Glutamatergic neuron (in vitro differentiated cells): ENCODE data around the gene FSTL4. TPM values are rescaled to one million over a fixed set of nuclear protein-coding genes. Genes with fewer than 3 reads are reported as not detected.

Experiments
- DNase-seq: peaks from one replicate; pipeline ENCODE4 v3.0.0; 2022
- H3K27ac Mint-ChIP-seq: one replicate; pipeline ENCODE4 v1.8.0; 2020; ENCODE audit warnings: mild to moderate bottlenecking, mixed read lengths, inconsistent platforms; ENCODE audit not compliant: unreplicated experiment
- H3K27me3 Mint-ChIP-seq: one replicate; pipeline ENCODE4 v1.8.0; 2020; ENCODE audit warnings: mild to moderate bottlenecking, moderate library complexity, mixed read lengths, inconsistent platforms; ENCODE audit not compliant: unreplicated experiment
- H3K36me3 Mint-ChIP-seq: one replicate; pipeline ENCODE4 v1.8.0; 2020; ENCODE audit warnings: mild to moderate bottlenecking, mixed read lengths, inconsistent platforms; ENCODE audit not compliant: unreplicated experiment
- H3K4me1 Mint-ChIP-seq: one replicate; pipeline ENCODE4 v1.8.0; 2020; ENCODE audit warnings: mild to moderate bottlenecking, low read depth, mixed read lengths, inconsistent platforms; ENCODE audit not compliant: unreplicated experiment
- H3K4me3 Mint-ChIP-seq: one replicate; pipeline ENCODE4 v1.8.0; 2020; ENCODE audit warnings: mild to moderate bottlenecking, mixed read lengths, inconsistent platforms; ENCODE audit not compliant: unreplicated experiment
- H3K9me3 Mint-ChIP-seq: one replicate; pipeline ENCODE4 v1.8.0; 2020; ENCODE audit warnings: mild to moderate bottlenecking, moderate library complexity, mixed read lengths, inconsistent platforms; ENCODE audit not compliant: unreplicated experiment
- CTCF ChIP-seq: fragments of 200-600 bp; sonication (generic); IDR thresholded peaks from one replicate; pipeline ENCODE4 v1.5.0; 2021; ENCODE audit not compliant: partially characterized antibody, unreplicated experiment
- total RNA-seq: library from RNA; stranded (reverse); fragmentation: NEBNext Ultra II Directional; extraction: Animal tissue kit (Norgen Biotek cat#: 25700); gene quantifications from one replicate; pipeline ENCODE4 v1.2.1, GENCODE V29; 2021; ENCODE audit not compliant: unreplicated experiment

FSTL4 gene
- total RNA-seq, 1 donor from 2014 or later: 29.0 TPM

GRCh38 chr5:133423011-133423617, 189.2 kb downstream of the FSTL4 start:
- H3K27ac Mint-ChIP-seq: no peak overlapping the region

DNA sequence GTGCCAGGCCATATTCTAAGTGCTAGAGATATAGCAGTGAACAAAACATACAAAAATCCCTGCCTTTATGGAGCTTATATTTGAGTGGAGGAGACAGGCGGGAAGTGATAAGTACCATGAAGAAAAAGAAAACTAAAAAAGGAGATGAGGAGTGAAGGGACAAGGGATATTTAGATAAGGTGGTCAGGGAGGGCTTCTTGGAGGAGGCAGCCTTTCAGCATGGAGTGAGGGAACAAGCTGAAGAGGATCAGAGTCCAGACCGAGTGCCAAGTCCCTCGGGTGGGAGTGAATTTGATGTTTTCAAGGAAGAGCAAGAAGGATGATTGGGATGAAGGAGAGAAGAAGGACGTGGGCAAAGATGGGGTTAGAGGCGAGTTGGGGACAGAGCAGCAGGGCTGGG, 190.5 kb downstream of the FSTL4 start:
- no peak overlapping the region for H3K27ac Mint-ChIP-seq
- no peak for DNase-seq
- H3K4me3 Mint-ChIP-seq: no peak overlapping the region
- no peaks in the 10 kb centered on the region for H3K36me3 Mint-ChIP-seq
- H3K9me3 Mint-ChIP-seq: no peaks in the 10 kb centered on the region
- TF ChIP-seq CTCF: peak; percentile 17
- peaks cover 17% of the 10 kb centered on the region for H3K4me1 Mint-ChIP-seq
- peaks cover 10% of the 10 kb centered on the region for H3K27me3 Mint-ChIP-seq

More at GRCh38 chr5:133423011-133423617, 189.2 kb downstream of the FSTL4 start:
- Mint-ChIP-seq H3K27me3 (peaks cover 10% of the 10 kb centered on the region), H3K4me1 (peaks cover 17% of the 10 kb centered on the region), H3K4me3 (no peak overlapping the region), H3K36me3 (no peaks in the 10 kb centered on the region), H3K9me3 (no peaks in the 10 kb centered on the region)
- no peak for TF ChIP-seq CTCF
- no peak for DNase-seq

GRCh38 chr5:133421394-133421793, 190.9 kb downstream of the FSTL4 start:
- no peaks in the 10 kb centered on the region for H3K36me3 Mint-ChIP-seq
- H3K4me3 Mint-ChIP-seq: no peak overlapping the region
- peaks cover 10% of the 10 kb centered on the region for H3K27me3 Mint-ChIP-seq
- H3K9me3 Mint-ChIP-seq: no peaks in the 10 kb centered on the region
- peaks cover 17% of the 10 kb centered on the region for H3K4me1 Mint-ChIP-seq
- no peak overlapping the region for H3K27ac Mint-ChIP-seq
- DNase-seq: peak; percentile 79
- TF ChIP-seq CTCF: peak; percentile 63

DNA sequence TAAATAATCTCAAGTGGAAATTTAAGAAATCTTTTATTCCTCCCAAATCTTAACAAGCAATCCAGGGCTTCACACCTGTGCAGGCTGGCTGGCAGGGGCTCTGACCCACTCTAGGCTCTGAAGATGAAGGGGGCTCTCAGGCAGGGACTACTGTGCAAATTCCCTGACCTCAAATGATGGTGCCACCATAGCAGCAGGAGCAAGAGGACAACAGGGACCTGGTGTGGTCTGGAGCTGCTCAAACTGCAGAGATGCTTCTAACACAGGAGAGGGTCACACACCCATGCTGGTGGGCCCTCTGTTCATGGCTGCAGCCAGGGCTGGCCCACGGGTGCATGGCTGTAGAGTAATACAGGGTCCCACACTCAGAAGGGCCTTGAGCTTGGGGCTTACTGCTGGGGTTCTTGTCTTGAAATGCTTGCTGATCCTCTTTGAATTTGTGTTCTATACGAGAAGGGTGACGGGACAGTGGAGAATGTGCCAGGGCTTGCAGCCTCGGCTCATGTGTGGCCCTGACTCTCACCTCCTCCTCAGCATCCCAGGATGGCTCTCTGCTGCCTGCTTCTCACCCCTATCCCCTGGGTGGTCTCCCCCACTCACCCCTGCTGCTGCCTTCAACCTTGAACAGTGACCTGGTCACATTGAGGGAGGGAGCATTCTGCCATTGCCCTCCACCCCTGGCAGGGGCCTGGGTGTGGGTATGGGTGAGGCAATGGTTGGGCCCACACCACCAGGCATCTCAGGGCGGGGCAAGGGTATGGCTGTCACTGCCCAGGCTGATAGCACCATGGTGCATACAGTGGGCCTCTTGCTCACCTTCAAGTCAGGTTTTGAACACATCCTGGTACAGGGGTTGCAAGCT, 191.7 kb downstream of the FSTL4 start:
- H3K9me3 Mint-ChIP-seq: no peaks in the 10 kb centered on the region
- no peak for DNase-seq
- TF ChIP-seq CTCF: no peak
- H3K27me3 Mint-ChIP-seq: peaks cover 10% of the 10 kb centered on the region
- peaks cover 17% of the 10 kb centered on the region for H3K4me1 Mint-ChIP-seq
- H3K36me3 Mint-ChIP-seq: no peaks in the 10 kb centered on the region
- no peak overlapping the region for H3K27ac Mint-ChIP-seq
- no peak overlapping the region for H3K4me3 Mint-ChIP-seq

DNA sequence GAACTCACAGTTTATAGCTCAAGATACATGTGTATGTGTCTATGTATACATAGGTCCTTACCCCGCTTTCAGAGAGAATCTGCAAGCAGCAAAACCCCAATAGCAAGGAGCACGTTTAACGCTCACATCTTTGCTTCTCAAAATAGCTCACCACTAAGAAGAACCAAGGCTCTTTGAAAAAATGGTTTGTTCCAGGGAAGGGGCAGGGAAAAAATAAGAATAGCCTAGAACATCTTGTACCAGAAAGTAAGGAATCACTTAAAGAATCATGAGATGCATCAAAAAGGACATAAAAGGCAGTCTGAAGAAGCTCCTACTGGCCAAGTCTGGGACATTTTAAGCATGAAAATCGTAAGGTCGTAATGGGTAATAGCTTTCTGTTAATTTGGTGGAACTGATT, 196.4 kb downstream of the FSTL4 start:
- no peak for DNase-seq
- no peak for TF ChIP-seq CTCF
- Mint-ChIP-seq H3K9me3 (peaks cover 2% of the 10 kb centered on the region), H3K4me3 (no peak overlapping the region), H3K27ac (no peak overlapping the region), H3K4me1 (no peaks in the 10 kb centered on the region), H3K36me3 (no peaks in the 10 kb centered on the region), H3K27me3 (peaks cover 1% of the 10 kb centered on the region)
